MM.1S (cell line): ENCODE data around the gene TDP2.

Source experiments
- CTCF ChIP-seq: fragments of 300-600 bp; sonication (generic); IDR thresholded peaks from 2 replicates; pipeline ENCODE4 v1.5.1; 2016; ENCODE audit warnings: antibody characterized with exemption, low read length, mixed read lengths
- EZH2 ChIP-seq: fragments of 300-600 bp; sonication (generic); optimal IDR thresholded peaks from 2 replicates; pipeline ENCODE3; 2017; ENCODE audit warnings: low read depth, mild to moderate bottlenecking, antibody characterized with exemption, low read length, mixed read lengths

GRCh38 chr6:24692003-24692402 is 25.3 kb upstream of the TDP2 start:
- TF ChIP-seq CTCF = no peak
- TF ChIP-seq EZH2 = no peak
